ENCODE results near the gene SRMS. TPM values are rescaled to one million over a fixed set of nuclear protein-coding genes. Genes with fewer than 3 reads are reported as not detected.

SRMS gene
- total RNA-seq, 1 donor from 2014 or later = not detected

DNA sequence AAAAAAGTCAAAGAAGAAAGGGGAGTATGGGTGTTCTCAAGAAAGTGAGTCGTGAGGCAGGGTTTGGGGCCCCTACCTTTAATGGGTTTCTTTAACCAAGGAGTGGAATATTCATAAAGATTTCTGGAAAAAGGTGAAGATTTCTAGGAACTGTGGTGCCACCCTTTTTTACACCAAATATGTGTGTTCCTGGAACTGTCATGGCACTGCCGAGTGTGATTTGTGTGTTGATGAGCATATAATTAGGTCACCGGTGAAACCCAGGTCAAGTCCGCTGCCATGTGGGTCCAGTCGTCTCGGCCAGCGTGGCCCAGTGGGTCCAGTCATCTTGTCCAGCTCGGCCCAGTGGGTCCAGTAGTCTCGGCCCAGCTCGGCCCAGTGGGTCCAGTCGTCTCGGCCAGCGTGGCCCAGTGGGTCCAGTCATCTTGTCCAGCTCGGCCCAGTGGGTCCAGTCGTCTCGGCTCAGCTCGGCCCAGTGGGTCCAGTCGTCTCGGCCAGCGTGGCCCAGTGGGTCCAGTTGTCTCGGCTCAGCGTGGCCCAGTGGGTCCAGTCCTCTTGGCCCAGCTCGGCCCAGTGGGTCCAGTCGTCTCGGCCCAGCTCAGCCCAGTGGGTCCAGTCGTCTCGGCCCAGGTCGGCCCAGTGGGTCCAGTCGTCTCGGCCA lies 40.3 kb downstream of the SRMS start:
- no peak for TF ChIP-seq EZH2 (IDR thresholded peaks at IDR 0.05)
- TF ChIP-seq EZH2phosphoT487 (IDR thresholded peaks at IDR 0.05) = no peak
- TF ChIP-seq, protein P1, sequence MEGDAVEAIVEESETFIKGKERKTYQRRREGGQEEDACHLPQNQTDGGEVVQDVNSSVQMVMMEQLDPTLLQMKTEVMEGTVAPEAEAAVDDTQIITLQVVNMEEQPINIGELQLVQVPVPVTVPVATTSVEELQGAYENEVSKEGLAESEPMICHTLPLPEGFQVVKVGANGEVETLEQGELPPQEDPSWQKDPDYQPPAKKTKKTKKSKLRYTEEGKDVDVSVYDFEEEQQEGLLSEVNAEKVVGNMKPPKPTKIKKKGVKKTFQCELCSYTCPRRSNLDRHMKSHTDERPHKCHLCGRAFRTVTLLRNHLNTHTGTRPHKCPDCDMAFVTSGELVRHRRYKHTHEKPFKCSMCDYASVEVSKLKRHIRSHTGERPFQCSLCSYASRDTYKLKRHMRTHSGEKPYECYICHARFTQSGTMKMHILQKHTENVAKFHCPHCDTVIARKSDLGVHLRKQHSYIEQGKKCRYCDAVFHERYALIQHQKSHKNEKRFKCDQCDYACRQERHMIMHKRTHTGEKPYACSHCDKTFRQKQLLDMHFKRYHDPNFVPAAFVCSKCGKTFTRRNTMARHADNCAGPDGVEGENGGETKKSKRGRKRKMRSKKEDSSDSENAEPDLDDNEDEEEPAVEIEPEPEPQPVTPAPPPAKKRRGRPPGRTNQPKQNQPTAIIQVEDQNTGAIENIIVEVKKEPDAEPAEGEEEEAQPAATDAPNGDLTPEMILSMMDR (IDR thresholded peaks at IDR 0.05) = no peak

DNA sequence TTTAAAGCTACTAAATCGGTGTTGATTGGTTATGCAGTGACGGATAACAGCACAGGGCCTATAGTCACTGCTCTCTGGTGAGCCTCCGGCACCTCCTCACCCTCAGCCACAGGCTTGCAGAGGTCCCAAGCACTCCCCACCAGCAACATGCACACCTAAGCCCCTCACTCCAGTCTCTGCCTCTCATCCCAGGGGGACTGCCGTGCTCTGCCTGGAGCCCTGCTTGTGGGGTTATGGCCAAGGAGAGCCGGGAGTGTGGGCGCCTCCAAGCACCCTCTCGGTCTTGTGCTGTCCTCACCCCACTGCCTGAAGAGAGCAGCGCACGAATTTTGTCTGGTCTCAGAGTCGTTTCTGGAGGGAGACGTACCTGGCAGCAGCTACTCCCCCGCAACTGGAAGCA lies 41.8 kb downstream of the SRMS start:
- no peak overlapping the region for H3K4me3 Mint-ChIP-seq
- H3K36me3 Mint-ChIP-seq = peaks cover 3% of the 10 kb centered on the region
- Histone ChIP-seq H3K4me3 (no peak overlapping the region), H3K27me3 (peaks cover 45% of the 10 kb centered on the region), H3F3A (ENCODE audit: low read depth) (peaks cover 6% of the 10 kb centered on the region), H3K9me3 (ENCODE audit: low read depth) (no peaks in the 10 kb centered on the region), H3K9ac (no peak overlapping the region), H3K36me3 (no peaks in the 10 kb centered on the region), H2AFZ (replicated peaks) (no peak overlapping the region), H3K27ac (no peak overlapping the region), H3K4me2 (no peak overlapping the region), H4K20me1 (ENCODE audit: low read depth) (no peaks in the 10 kb centered on the region), H3K79me2 (ENCODE audit: low read depth) (no peaks in the 10 kb centered on the region), H3K4me1 (no peaks in the 10 kb centered on the region)
- DNase-seq (ENCODE audit: low spot score) = no peak
- peaks cover 7% of the 10 kb centered on the region for H3K4me1 Mint-ChIP-seq
- peaks cover 13% of the 10 kb centered on the region for H3K27me3 Mint-ChIP-seq (ENCODE audit: insufficient read depth, low read depth)
- H3K27ac Mint-ChIP-seq = no peak overlapping the region
- H3K9me3 Mint-ChIP-seq = peaks cover 30% of the 10 kb centered on the region
- TF ChIP-seq, protein P1 (IDR thresholded peaks at IDR 0.05) = no peak
- TF ChIP-seq EZH2phosphoT487 (IDR thresholded peaks at IDR 0.05) (no peak), EZH2 (IDR thresholded peaks at IDR 0.05) (no peak)

More for the DNA sequence above, 40.3 kb downstream of the SRMS start:
- DNase-seq (ENCODE audit: low spot score) = no peak
- Histone ChIP-seq H2AFZ (replicated peaks) (no peak overlapping the region), H4K20me1 (ENCODE audit: low read depth) (no peaks in the 10 kb centered on the region), H3K79me2 (ENCODE audit: low read depth) (no peaks in the 10 kb centered on the region), H3K4me1 (no peaks in the 10 kb centered on the region), H3K27ac (no peak overlapping the region), H3K9ac (no peak overlapping the region), H3K4me2 (no peak overlapping the region), H3F3A (ENCODE audit: low read depth) (no peaks in the 10 kb centered on the region), H3K9me3 (ENCODE audit: low read depth) (no peaks in the 10 kb centered on the region), H3K36me3 (no peaks in the 10 kb centered on the region), H3K4me3 (no peak overlapping the region), H3K27me3 (peaks cover 42% of the 10 kb centered on the region)
- Mint-ChIP-seq H3K4me1 (peaks cover 3% of the 10 kb centered on the region), H3K36me3 (peaks cover 3% of the 10 kb centered on the region), H3K27me3 (ENCODE audit: insufficient read depth, low read depth) (peaks cover 12% of the 10 kb centered on the region), H3K27ac (no peak overlapping the region), H3K9me3 (peaks cover 28% of the 10 kb centered on the region), H3K4me3 (no peak overlapping the region)

DNA sequence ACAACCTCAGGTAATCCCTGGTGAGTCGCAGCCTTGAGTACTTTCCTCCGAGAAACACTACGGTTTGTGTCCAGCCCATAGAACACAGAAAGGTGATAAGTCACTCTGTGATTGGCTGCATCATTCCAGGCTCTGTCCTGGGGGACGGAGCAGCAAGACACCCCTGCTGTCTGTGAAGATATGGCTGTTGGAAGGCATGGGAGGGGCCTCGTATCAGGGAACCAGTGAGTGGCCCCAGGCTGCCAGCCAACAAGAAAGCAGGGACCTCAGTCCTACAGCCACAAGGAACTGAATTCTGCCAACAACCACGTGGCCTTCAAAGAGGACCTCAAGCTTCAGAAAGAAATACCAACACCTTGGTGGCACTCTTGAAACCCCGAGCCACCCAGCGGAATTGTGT lies 42.3 kb downstream of the SRMS start:
- no peaks in the 10 kb centered on the region for H3K36me3 ChIP-seq
- no peak overlapping the region for H3K4me3 Mint-ChIP-seq
- H3K36me3 Mint-ChIP-seq = peaks cover 3% of the 10 kb centered on the region
- no peak overlapping the region for H3K9ac ChIP-seq
- no peak overlapping the region for H3K4me3 ChIP-seq
- no peak for DNase-seq (ENCODE audit: low spot score)
- H3K4me1 ChIP-seq = no peaks in the 10 kb centered on the region
- no peak overlapping the region for H3K4me2 ChIP-seq
- TF ChIP-seq EZH2phosphoT487 (IDR thresholded peaks at IDR 0.05) (no peak), EZH2 (IDR thresholded peaks at IDR 0.05) (no peak)
- TF ChIP-seq, protein P1 (IDR thresholded peaks at IDR 0.05) = no peak
- peaks cover 7% of the 10 kb centered on the region for H3K4me1 Mint-ChIP-seq
- H3K27me3 Mint-ChIP-seq (ENCODE audit: insufficient read depth, low read depth) = peaks cover 12% of the 10 kb centered on the region
- no peaks in the 10 kb centered on the region for H3K9me3 ChIP-seq (ENCODE audit: low read depth)
- no peaks in the 10 kb centered on the region for H3K79me2 ChIP-seq (ENCODE audit: low read depth)
- H3K9me3 Mint-ChIP-seq = peaks cover 30% of the 10 kb centered on the region
- H3K27me3 ChIP-seq = peaks cover 47% of the 10 kb centered on the region
- H2AFZ ChIP-seq (replicated peaks) = no peak overlapping the region
- no peak overlapping the region for H3K27ac Mint-ChIP-seq
- H4K20me1 ChIP-seq (ENCODE audit: low read depth) = peaks cover under 1% of the 10 kb centered on the region
- H3K27ac ChIP-seq = no peak overlapping the region
- H3F3A ChIP-seq (ENCODE audit: low read depth) = peaks cover 6% of the 10 kb centered on the region

Data from neural progenitor cell (in vitro differentiated cells).